Kidney (tissue), 14 donors: ENCODE results near the gene SLC35F1. TPM values are rescaled to one million over a fixed set of nuclear protein-coding genes. Genes with fewer than 3 reads are reported as not detected.

Experiments
- DNase-seq, 5 donors: peaks; one replicate each; pipeline ENCODE4 v3.0.0-alpha.2; 2013 to 2020
- FAIRE-seq: peaks from 2 replicates; lab custom pipeline; 2012; peaks lifted over from hg19 to GRCh38; lab: Jason Lieb, UNC
- H3K27ac ChIP-seq, 2 donors: one replicate each; pipeline ENCODE4 v1.7.0; 2013; ENCODE audit warnings: low read depth in 2 of 2, low read length in 2 of 2, inconsistent platforms in 1 of 2
- H3K27me3 ChIP-seq: one replicate; pipeline ENCODE4 v1.7.1; 2013; ENCODE audit warnings: low read length, inconsistent platforms; ENCODE audit not compliant: control insufficient read depth, insufficient read depth
- H3K36me3 ChIP-seq, 3 donors: one replicate each; pipeline versions ENCODE4 v1.7.0 to v1.7.1; 2013; ENCODE audit warnings: low read length in 3 of 3, control low read depth in 1 of 3, inconsistent platforms in 1 of 3; ENCODE audit not compliant: insufficient read depth in 3 of 3, control insufficient read depth in 2 of 3
- H3K4me1 ChIP-seq, 3 donors: one replicate each; pipeline versions ENCODE4 v1.7.0 to v1.7.1; 2013; ENCODE audit warnings: low read length in 3 of 3, inconsistent platforms in 1 of 3, low read depth in 1 of 3; ENCODE audit not compliant: control insufficient read depth in 2 of 3, insufficient read depth in 2 of 3
- H3K4me3 ChIP-seq, 3 donors: one replicate each; pipeline versions ENCODE4 v1.7.0 to v1.8.1; 2013; ENCODE audit warnings: low read length in 3 of 3, control low read depth in 1 of 3, inconsistent platforms in 1 of 3
- H3K9ac ChIP-seq, 3 donors: one replicate each; pipeline versions ENCODE4 v1.7.0 to v1.7.1; 2013; ENCODE audit warnings: low read length in 3 of 3, control low read depth in 1 of 3, inconsistent platforms in 1 of 3
- H3K9me3 ChIP-seq, 3 donors: one replicate each; pipeline versions ENCODE4 v1.7.0 to v1.7.1; 2013; ENCODE audit warnings: low read length in 3 of 3, control low read depth in 1 of 3, inconsistent platforms in 1 of 3; ENCODE audit not compliant: control insufficient read depth in 2 of 3, insufficient read depth in 1 of 3
- intact Hi-C: fragments of 100-400 bp; cut with DNase I; formaldehyde crosslinking; loops from one replicate; pipeline ENCODE4 v1.11.1; 2022
- polyA plus RNA-seq: library from polyadenylated mRNA; stranded (reverse); fragments of 350-450 nt; fragmentation: Illumina TruSeq; extraction: RNeasy Lipid Tissue Mini Kit (QIAGEN cat#74804); gene quantifications from one replicate; pipeline ENCODE4 v1.2.3, GENCODE V29; 2014; ENCODE audit warnings: low read depth, low replicate concordance; ENCODE audit not compliant: insufficient read depth
- total RNA-seq: library from RNA; stranded (reverse); fragmentation: NEBNext Ultra II Directional; extraction: Animal tissue kit (Norgen Biotek cat#: 25700); gene quantifications from one replicate; pipeline ENCODE4 v1.2.1, GENCODE V29; 2021
- TF ChIP-seq, protein P1 (sequence below): IDR thresholded peaks from 3 replicates; pipeline ENCODE4 v1.5.1; 2012; ENCODE audit warnings: mild to moderate bottlenecking, moderate library complexity, borderline replicate concordance; ENCODE audit not compliant: insufficient read depth; ENCODE audit errors: extremely low read depth
- donor health status: control.
- donor health status: control.
- donor health status: control.
- donor health status: control.
- donor health status: control.
- donor health status: DM: yes; HTN: yes; CAD: no.
- donor health status: Normal renal cell carcinoma (clear cell type).

Gene SLC35F1
- total and polyA plus RNA-seq, 2 donors from 2014 or later, result 0.28 to 0.63 TPM

DNA sequence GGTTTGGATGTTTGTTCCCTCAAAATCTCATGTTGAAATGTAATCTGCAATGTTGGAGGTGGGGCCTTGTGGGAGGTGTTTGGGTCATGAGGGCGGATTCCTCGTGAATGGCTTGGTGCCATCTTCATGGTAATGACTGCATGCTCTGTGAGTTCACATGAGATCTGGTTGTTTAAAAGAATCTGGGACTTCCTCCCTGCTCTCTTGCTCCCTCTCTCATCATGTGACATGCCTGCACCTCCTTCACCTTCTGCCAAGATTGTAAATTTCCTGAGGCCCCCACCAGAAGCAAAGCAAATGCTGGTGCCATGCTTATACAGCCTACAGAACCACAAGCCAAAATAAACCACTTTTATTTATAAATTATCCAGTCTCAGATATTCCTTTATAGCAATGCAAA, 390.8 kb downstream of the SLC35F1 start:
- TF ChIP-seq, protein P1, sequence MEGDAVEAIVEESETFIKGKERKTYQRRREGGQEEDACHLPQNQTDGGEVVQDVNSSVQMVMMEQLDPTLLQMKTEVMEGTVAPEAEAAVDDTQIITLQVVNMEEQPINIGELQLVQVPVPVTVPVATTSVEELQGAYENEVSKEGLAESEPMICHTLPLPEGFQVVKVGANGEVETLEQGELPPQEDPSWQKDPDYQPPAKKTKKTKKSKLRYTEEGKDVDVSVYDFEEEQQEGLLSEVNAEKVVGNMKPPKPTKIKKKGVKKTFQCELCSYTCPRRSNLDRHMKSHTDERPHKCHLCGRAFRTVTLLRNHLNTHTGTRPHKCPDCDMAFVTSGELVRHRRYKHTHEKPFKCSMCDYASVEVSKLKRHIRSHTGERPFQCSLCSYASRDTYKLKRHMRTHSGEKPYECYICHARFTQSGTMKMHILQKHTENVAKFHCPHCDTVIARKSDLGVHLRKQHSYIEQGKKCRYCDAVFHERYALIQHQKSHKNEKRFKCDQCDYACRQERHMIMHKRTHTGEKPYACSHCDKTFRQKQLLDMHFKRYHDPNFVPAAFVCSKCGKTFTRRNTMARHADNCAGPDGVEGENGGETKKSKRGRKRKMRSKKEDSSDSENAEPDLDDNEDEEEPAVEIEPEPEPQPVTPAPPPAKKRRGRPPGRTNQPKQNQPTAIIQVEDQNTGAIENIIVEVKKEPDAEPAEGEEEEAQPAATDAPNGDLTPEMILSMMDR, result no peak
- no peak overlapping the region for H3K27ac ChIP-seq
- FAIRE-seq (no peak), DNase-seq (no peak)
- no peaks in the 10 kb centered on the region for H3K27me3 ChIP-seq
- no peaks in the 10 kb centered on the region for H3K4me1 ChIP-seq
- intact Hi-C loops, result no loop called here
- no peak overlapping the region for H3K9ac ChIP-seq
- H3K4me3 ChIP-seq, result no peak overlapping the region
- H3K9me3 ChIP-seq, result no peaks in the 10 kb centered on the region
- H3K36me3 ChIP-seq, result no peaks in the 10 kb centered on the region

DNA sequence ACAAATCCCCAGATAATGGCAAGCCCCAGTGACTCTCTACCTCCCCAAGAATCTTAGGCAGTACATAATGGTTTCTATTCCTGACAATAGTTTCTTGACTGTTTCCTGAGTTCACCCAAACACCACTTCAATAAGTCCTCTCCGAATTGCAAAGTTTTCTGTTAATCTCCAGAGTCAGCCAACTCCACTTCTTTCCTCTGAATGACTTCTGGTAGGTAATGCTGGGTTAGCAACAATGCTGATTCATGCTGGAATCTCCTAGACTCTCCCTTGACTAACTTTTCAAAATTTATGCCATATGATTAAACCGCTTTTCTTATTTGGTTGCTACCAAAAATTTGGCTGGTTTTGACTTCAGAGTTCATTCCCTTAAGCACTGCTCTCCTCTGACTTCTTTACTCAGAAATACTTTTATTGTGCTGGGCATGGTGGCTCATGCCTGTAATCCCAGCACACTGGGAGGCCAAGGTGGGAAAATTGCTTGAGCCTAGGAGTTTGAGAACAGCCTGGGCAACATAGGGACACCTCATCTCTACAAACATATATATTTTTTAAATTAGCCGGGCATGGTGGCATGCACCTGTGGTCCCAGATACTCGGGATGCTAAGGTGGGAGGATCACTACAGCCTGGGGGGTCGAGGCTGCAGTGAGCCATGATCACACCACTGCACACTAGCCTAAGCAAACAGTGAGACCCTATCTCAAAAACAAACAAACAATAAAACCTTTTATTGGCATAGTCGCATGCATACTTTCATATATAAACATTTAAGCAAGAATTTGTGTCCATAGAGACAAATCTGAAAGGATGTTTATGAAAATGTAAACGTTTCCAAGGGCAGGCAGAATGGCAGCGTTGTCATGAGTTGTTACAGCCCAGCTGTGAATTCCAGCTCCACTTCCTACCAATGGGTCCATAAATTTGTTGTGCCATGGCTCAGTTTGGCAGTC, 391.7 kb downstream of the SLC35F1 start:
- no peak overlapping the region for H3K9ac ChIP-seq

DNA sequence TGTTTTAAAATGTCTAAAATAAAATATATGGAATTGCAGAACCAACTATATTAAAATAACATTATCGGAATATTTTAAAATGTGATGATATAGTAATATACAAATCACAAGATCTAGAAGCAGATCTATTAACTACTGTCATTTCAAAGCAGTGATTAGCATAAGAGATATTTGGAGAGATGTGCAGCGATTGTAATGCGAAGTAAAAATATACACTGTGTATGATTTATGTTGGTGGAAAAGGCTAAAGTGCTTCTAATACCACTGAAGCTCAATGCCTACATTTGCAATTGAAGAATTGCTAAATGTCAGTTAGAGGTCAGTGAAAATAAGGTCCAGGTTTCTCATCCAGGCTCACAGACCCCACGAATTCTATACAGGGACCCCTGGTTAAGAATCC, 392.4 kb downstream of the SLC35F1 start:
- Histone ChIP-seq H3K4me1 (no peaks in the 10 kb centered on the region), H3K9ac (no peak overlapping the region), H3K27me3 (no peaks in the 10 kb centered on the region), H3K36me3 (no peaks in the 10 kb centered on the region), H3K27ac (no peak overlapping the region), H3K9me3 (no peaks in the 10 kb centered on the region), H3K4me3 (no peak overlapping the region)
- DNase-seq (no peak), FAIRE-seq (no peak)
- intact Hi-C loops, result no loop called here
- TF ChIP-seq, protein P1, result no peak

More for the DNA sequence above, 391.7 kb downstream of the SLC35F1 start:
- Histone ChIP-seq H3K27me3 (no peaks in the 10 kb centered on the region), H3K9me3 (no peaks in the 10 kb centered on the region), H3K4me1 (no peaks in the 10 kb centered on the region), H3K27ac (no peak overlapping the region), H3K36me3 (no peaks in the 10 kb centered on the region), H3K4me3 (no peak overlapping the region)
- TF ChIP-seq, protein P1, result no peak
- intact Hi-C loops, result no loop called here
- DNase-seq (peak in 1 of 5 donors; percentile 49), FAIRE-seq (no peak)
